DOHH2 (cell line): ENCODE results near the gene TPRG1L.

Source experiments
- EZH2phosphoT487 ChIP-seq: fragments of 200-600 bp; sonication (generic); IDR thresholded peaks from 2 replicates; pipeline ENCODE4 v1.6.1; 2017; ENCODE audit warnings: borderline replicate concordance, mild to moderate bottlenecking, antibody characterized with exemption, low read length, moderate library complexity, mixed read lengths
- TF ChIP-seq, protein P1 (sequence below): fragments of 200-600 bp; sonication (generic); IDR thresholded peaks from one replicate; pipeline ENCODE4 v1.5.1; 2014; ENCODE audit warnings: antibody characterized with exemption, mild to moderate bottlenecking, low read depth, low read length; ENCODE audit not compliant: poor library complexity, severe bottlenecking

DNA sequence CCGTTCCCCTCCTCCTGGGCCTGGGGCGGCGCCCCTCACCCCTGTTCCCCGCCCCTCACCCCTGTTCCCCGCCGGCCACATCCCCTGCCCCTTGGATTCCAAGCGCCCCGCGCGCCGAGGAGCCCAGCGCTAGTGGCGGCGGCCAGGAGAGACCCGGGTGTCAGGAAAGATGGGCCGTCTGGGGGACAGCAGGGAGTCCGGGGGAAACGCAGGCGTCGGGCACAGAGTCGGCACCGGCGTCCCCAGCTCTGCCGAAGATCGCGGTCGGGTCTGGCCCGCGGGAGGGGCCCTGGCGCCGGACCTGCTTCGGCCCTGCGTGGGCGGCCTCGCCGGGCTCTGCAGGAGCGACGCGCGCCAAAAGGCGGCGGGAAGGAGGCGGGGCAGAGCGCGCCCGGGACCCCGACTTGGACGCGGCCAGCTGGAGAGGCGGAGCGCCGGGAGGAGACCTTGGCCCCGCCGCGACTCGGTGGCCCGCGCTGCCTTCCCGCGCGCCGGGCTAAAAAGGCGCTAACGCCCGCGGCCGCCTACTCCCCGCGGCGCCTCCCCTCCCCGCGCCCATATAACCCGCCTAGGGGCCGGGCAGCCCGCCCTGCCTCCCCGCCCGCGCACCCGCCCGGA lies 27.2 kb downstream of the TPRG1L start, which contains the start of gene TP73:
- TF ChIP-seq, protein P1, sequence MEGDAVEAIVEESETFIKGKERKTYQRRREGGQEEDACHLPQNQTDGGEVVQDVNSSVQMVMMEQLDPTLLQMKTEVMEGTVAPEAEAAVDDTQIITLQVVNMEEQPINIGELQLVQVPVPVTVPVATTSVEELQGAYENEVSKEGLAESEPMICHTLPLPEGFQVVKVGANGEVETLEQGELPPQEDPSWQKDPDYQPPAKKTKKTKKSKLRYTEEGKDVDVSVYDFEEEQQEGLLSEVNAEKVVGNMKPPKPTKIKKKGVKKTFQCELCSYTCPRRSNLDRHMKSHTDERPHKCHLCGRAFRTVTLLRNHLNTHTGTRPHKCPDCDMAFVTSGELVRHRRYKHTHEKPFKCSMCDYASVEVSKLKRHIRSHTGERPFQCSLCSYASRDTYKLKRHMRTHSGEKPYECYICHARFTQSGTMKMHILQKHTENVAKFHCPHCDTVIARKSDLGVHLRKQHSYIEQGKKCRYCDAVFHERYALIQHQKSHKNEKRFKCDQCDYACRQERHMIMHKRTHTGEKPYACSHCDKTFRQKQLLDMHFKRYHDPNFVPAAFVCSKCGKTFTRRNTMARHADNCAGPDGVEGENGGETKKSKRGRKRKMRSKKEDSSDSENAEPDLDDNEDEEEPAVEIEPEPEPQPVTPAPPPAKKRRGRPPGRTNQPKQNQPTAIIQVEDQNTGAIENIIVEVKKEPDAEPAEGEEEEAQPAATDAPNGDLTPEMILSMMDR: no peak
- TF ChIP-seq EZH2phosphoT487: no peak
